Brain microvascular endothelial cell (primary cell): ENCODE data around the gene CAND1.

Source experiments
- DNase-seq: peaks from one replicate; pipeline ENCODE4 v3.0.0-alpha.2; 2020
- H3K27ac ChIP-seq: fragments of 250-450 bp; sonication (Bioruptor Pico); 2 replicates; pipeline ENCODE4 v1.5.1; 2020; ENCODE audit warnings: mild to moderate bottlenecking, moderate library complexity
- H3K27me3 ChIP-seq: fragments of 250-450 bp; sonication (Bioruptor Pico); replicated peaks from 2 replicates; pipeline ENCODE4 v1.5.1; 2020; ENCODE audit warnings: mild to moderate bottlenecking
- H3K36me3 ChIP-seq: fragments of 250-450 bp; sonication (Bioruptor Pico); replicated peaks from 2 replicates; pipeline ENCODE4 v1.5.1; 2020; ENCODE audit warnings: mild to moderate bottlenecking
- H3K4me3 ChIP-seq: 2 replicates; pipeline ENCODE4 v1.5.1; 2011; ENCODE audit warnings: low read depth, mild to moderate bottlenecking, control low read depth, low read length, moderate library complexity
- in situ Hi-C: cut with HindIII; loops from 2 replicates; pipeline ENCODE4 v1.10.0; 2017; ENCODE audit warnings: low sequenced_read_pairs, low pct_ligation_motif_present
- TF ChIP-seq, protein P1 (sequence below): IDR thresholded peaks from 2 replicates; pipeline ENCODE4 v1.5.1; 2011; ENCODE audit warnings: low read depth, mild to moderate bottlenecking, moderate library complexity, low read length, control low read depth, inconsistent platforms; ENCODE audit errors: missing control alignments

The CAND1 gene

DNA sequence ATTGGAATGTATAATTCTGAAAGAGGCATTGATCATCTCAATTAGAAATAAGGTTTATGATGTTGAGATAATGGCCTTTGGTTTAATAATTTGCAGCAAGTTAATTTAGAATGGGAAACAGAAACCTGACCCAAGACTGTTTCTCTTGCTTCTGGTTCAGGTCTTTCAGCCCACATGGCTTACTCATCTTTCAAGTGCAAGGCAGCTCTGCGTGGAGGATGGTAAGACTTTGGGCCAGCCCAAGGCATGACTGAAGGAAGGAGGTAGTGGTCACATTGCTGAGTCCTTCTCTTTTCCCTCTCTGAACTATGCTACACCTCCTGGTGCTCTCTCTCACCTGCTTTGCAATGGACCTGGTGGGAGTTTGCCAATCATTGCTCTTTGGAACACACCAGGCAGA is 98.7 kb downstream of the CAND1 start:
- H3K36me3 ChIP-seq, result no peaks in the 10 kb centered on the region
- TF ChIP-seq, protein P1, sequence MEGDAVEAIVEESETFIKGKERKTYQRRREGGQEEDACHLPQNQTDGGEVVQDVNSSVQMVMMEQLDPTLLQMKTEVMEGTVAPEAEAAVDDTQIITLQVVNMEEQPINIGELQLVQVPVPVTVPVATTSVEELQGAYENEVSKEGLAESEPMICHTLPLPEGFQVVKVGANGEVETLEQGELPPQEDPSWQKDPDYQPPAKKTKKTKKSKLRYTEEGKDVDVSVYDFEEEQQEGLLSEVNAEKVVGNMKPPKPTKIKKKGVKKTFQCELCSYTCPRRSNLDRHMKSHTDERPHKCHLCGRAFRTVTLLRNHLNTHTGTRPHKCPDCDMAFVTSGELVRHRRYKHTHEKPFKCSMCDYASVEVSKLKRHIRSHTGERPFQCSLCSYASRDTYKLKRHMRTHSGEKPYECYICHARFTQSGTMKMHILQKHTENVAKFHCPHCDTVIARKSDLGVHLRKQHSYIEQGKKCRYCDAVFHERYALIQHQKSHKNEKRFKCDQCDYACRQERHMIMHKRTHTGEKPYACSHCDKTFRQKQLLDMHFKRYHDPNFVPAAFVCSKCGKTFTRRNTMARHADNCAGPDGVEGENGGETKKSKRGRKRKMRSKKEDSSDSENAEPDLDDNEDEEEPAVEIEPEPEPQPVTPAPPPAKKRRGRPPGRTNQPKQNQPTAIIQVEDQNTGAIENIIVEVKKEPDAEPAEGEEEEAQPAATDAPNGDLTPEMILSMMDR, result no peak
- H3K27me3 ChIP-seq, result no peaks in the 10 kb centered on the region
- no peak overlapping the region for H3K4me3 ChIP-seq
- DNase-seq, result peak; percentile 16
- no peak overlapping the region for H3K27ac ChIP-seq
- in situ Hi-C loops, result no loop called here
